ENCODE measurements around the gene WDR37.
"Not testable (repeated sequence)": the region's sequence is repeated elsewhere in the genome, so short reads cannot be mapped to it uniquely, and the experiment has no call there.

WDR37 gene

GRCh38 chr10:1156921-1157614 is 100.9 kb downstream of the WDR37 start:
- TF ChIP-seq, protein P1, sequence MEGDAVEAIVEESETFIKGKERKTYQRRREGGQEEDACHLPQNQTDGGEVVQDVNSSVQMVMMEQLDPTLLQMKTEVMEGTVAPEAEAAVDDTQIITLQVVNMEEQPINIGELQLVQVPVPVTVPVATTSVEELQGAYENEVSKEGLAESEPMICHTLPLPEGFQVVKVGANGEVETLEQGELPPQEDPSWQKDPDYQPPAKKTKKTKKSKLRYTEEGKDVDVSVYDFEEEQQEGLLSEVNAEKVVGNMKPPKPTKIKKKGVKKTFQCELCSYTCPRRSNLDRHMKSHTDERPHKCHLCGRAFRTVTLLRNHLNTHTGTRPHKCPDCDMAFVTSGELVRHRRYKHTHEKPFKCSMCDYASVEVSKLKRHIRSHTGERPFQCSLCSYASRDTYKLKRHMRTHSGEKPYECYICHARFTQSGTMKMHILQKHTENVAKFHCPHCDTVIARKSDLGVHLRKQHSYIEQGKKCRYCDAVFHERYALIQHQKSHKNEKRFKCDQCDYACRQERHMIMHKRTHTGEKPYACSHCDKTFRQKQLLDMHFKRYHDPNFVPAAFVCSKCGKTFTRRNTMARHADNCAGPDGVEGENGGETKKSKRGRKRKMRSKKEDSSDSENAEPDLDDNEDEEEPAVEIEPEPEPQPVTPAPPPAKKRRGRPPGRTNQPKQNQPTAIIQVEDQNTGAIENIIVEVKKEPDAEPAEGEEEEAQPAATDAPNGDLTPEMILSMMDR (IDR thresholded peaks at IDR 0.05; ENCODE audit: insufficient read depth, low read depth, low read length, missing control alignments) = no peak
- H3K4me3 ChIP-seq (ENCODE audit: low read depth, low read length) = no peak overlapping the region
- no peak for DNase-seq (ENCODE audit: low read depth)

DNA sequence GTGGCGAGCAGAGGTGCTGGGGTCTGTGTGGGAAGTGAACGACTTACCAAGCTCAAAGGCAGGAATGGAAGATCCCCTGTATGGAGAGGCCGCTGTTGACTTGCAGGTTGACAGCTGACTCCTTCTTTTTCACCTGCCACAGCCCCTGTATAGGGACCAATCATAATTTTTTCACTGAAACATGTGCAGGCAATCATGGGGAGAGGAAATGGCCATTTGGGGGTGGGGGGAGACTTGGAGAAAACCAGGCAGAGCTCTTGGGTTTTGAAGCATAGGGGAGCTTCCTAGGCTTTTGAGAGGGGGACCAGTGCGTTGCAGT is 101.4 kb downstream of the WDR37 start:
- TF ChIP-seq, protein P1 (IDR thresholded peaks at IDR 0.05; ENCODE audit: insufficient read depth, low read depth, low read length, missing control alignments) = no peak
- DNase-seq (ENCODE audit: low read depth) = no peak

DNA sequence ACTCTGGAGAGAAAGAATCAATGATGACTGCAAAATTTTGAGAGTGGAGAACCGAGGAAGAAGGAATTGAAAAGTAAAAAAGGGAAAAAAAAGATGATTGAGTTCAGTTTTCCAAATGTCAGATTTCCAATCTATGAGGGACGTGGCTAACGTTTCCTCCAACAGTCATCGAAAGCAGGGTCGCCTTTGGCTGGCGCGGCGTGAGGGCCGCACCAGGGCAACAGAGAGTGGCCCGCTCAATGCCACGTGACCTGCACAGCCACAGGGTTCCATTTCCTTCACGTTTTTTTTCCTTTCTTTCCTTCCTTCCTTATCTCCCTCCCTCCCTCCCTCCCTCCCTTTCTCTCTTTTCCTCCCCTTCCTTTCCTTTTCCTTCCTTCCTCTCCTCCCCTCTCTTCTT is 101.9 kb downstream of the WDR37 start:
- TF ChIP-seq, protein P1 (IDR thresholded peaks at IDR 0.05; ENCODE audit: insufficient read depth, low read depth, low read length, missing control alignments) = no peak
- no peak overlapping the region for H3K4me3 ChIP-seq (ENCODE audit: low read depth, low read length)
- no peak for DNase-seq (ENCODE audit: low read depth)

More for the DNA sequence above, 101.4 kb downstream of the WDR37 start:
- no peak overlapping the region for H3K4me3 ChIP-seq (ENCODE audit: low read depth, low read length)

DNA sequence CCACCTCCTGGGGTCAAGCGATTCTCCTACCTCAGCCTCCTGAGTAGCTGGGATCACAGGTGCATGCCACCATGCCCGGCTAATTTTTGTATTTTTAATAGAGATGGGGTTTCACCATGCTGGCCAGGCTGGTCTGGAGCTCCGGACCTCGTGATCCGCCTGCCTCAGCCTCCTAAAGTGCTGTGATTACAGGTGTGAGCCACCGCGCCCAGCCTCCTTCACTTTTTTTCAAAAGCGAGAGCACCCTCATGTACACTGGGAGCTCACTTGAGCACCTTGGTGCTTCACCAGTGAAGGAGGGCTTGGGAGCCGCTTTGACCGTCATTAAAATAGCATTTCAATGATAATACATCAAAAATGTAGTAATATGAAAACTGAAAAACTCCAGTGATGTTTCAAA is 102.4 kb downstream of the WDR37 start:
- not testable (repeated sequence) for DNase-seq (ENCODE audit: low read depth); H3K4me3 ChIP-seq (ENCODE audit: low read depth, low read length)

- DNase-seq (ENCODE audit: low read depth) = no peak
- H3K4me3 ChIP-seq (ENCODE audit: low read depth, low read length) = no peak overlapping the region
- TF ChIP-seq, protein P1 (IDR thresholded peaks at IDR 0.05; ENCODE audit: insufficient read depth, low read depth, low read length, missing control alignments) = no peak
Observed at GRCh38 chr10:1159131-1160061, 103.2 kb downstream of the WDR37 start.

- no peak overlapping the region for H3K4me3 ChIP-seq (ENCODE audit: low read depth, low read length)
- no peak for DNase-seq (ENCODE audit: low read depth)
- TF ChIP-seq, protein P1 (IDR thresholded peaks at IDR 0.05; ENCODE audit: insufficient read depth, low read depth, low read length, missing control alignments) = no peak
Observed at GRCh38 chr10:1160561-1161314, 104.6 kb downstream of the WDR37 start.

GRCh38 chr10:1161315-1161673 is 105.1 kb downstream of the WDR37 start:
- H3K4me3 ChIP-seq (ENCODE audit: low read depth, low read length); DNase-seq (ENCODE audit: low read depth): not testable (repeated sequence)
